GM18511 (cell line): ENCODE data around the gene RPUSD1.
A peak's percentile ranks its signal among the peaks of the same experiment; 100 is the strongest.

Experiments used
- ATAC-seq: cut with Tn5 transposase; IDR thresholded peaks from one replicate; pipeline ENCODE4 v1.9.1; 2021; ENCODE audit warnings: mild to moderate bottlenecking, moderate library complexity; ENCODE audit not compliant: unreplicated experiment

RPUSD1 gene

GRCh38 chr16:799948-800833 lies 12.0 kb upstream of the RPUSD1 start, which contains the start of gene GNG13:
GNG13 (minus strand) TSS chr16:800734; CDS start chr16:799077, 1,657 bp downstream.
- no peak for ATAC-seq

- ATAC-seq: no peak
Observed at GRCh38 chr16:799111-799947, 11.1 kb upstream of the RPUSD1 start.

- no peak for ATAC-seq
Observed at GRCh38 chr16:798666-799065, 10.5 kb upstream of the RPUSD1 start.

GRCh38 chr16:797686-798085 lies 9.5 kb upstream of the RPUSD1 start:
- ATAC-seq: no peak

- ATAC-seq: no peak
Observed at GRCh38 chr16:797120-797420, 8.9 kb upstream of the RPUSD1 start.

- no peak for ATAC-seq
Observed at GRCh38 chr16:796296-797119, 8.3 kb upstream of the RPUSD1 start.

- no peak for ATAC-seq
Observed at GRCh38 chr16:795580-796229, 7.5 kb upstream of the RPUSD1 start.

- no peak for ATAC-seq
Observed at GRCh38 chr16:794853-795466, 6.8 kb upstream of the RPUSD1 start.

GRCh38 chr16:794091-794822 lies 6.1 kb upstream of the RPUSD1 start:
- ATAC-seq: no peak

- no peak for ATAC-seq
Observed at GRCh38 chr16:793414-793813, 5.2 kb upstream of the RPUSD1 start.

- no peak for ATAC-seq
Observed at GRCh38 chr16:792221-792995, 4.2 kb upstream of the RPUSD1 start.

- ATAC-seq: no peak
Observed at GRCh38 chr16:791131-791530, 3.0 kb upstream of the RPUSD1 start.

- ATAC-seq: no peak
Observed at GRCh38 chr16:790086-790485, 1.9 kb upstream of the RPUSD1 start.

- no peak for ATAC-seq
Observed at GRCh38 chr16:789191-789850, 1.1 kb upstream of the RPUSD1 start.

- ATAC-seq: peak; percentile 83
Observed at GRCh38 chr16:788399-789126, 382 bp upstream of the RPUSD1 start, which contains the start of gene CHTF18. CHTF18 (plus strand) TSS chr16:788620; CDS start chr16:788685, 65 bp downstream.

- ATAC-seq: no peak
Observed at GRCh38 chr16:787321-787966, 737 bp downstream of the RPUSD1 start.
